SK-N-SH treated with all-trans-retinoic acid at 6 μM for 48 hours (cell line): ENCODE measurements around the gene SMLR1.

Experiments used
- ATAC-seq: fragments of 200-7000 bp; cut with Tn5 transposase; 3 replicates; pipeline ENCODE4 v1.9.1; 2020; ENCODE audit warnings: mild to moderate bottlenecking, moderate library complexity
- ARNTL ChIP-seq: fragments of 450-650 bp; formaldehyde crosslinking; IDR thresholded peaks from 2 replicates; pipeline ENCODE4 v1.5.0; 2020; ENCODE audit warnings: low read depth, mild to moderate bottlenecking, moderate library complexity, borderline replicate concordance
- BACH2 ChIP-seq: fragments of 250-450 bp; sonication (Bioruptor Pico); IDR thresholded peaks from 2 replicates; pipeline ENCODE4 v1.9.0; 2021; ENCODE audit warnings: mild to moderate bottlenecking, borderline replicate concordance
- CSDC2 ChIP-seq: fragments of 250-450 bp; sonication (Bioruptor Pico); IDR thresholded peaks from 2 replicates; pipeline ENCODE4 v1.5.0; 2020; ENCODE audit warnings: mild to moderate bottlenecking, moderate library complexity
- GLIS3 ChIP-seq: fragments of 250-450 bp; sonication (Bioruptor Pico); IDR thresholded peaks from 2 replicates; pipeline ENCODE4 v1.5.0; 2020; ENCODE audit warnings: mild to moderate bottlenecking, moderate library complexity
- RARB ChIP-seq: fragments of 250-450 bp; sonication (Bioruptor Pico); IDR thresholded peaks from 2 replicates; pipeline ENCODE4 v1.8.0; 2021; ENCODE audit warnings: mild to moderate bottlenecking, moderate library complexity
- SNAI2 ChIP-seq: fragments of 250-450 bp; sonication (Bioruptor Pico); IDR thresholded peaks from 2 replicates; pipeline ENCODE4 v1.5.0; 2020; ENCODE audit warnings: mild to moderate bottlenecking, moderate library complexity
- TCF4 ChIP-seq: fragments of 250-450 bp; sonication (Bioruptor Pico); IDR thresholded peaks from 2 replicates; pipeline ENCODE4 v1.8.0; 2021; ENCODE audit warnings: mild to moderate bottlenecking, moderate library complexity, borderline replicate concordance
- TOX ChIP-seq: fragments of 250-450 bp; sonication (Bioruptor Pico); IDR thresholded peaks from 2 replicates; pipeline ENCODE4 v1.8.0; 2021; ENCODE audit warnings: mild to moderate bottlenecking, moderate library complexity, borderline replicate concordance
- ZC3H10 ChIP-seq: fragments of 250-450 bp; sonication (Bioruptor Pico); IDR thresholded peaks from 2 replicates; pipeline ENCODE4 v1.5.1; 2021; ENCODE audit warnings: mild to moderate bottlenecking, moderate library complexity
- ZFP3 ChIP-seq: fragments of 250-450 bp; sonication (Bioruptor Pico); IDR thresholded peaks from 2 replicates; pipeline ENCODE4 v1.5.0; 2020; ENCODE audit warnings: mild to moderate bottlenecking, moderate library complexity
- ZFP30 ChIP-seq: fragments of 450-650 bp; formaldehyde crosslinking; IDR thresholded peaks from 2 replicates; pipeline ENCODE4 v1.5.0; 2022; ENCODE audit warnings: mild to moderate bottlenecking, moderate library complexity
- ZNF565 ChIP-seq: fragments of 450-650 bp; formaldehyde crosslinking; conservative IDR thresholded peaks from 2 replicates; pipeline ENCODE4 v1.5.0; 2020; ENCODE audit warnings: low read depth, mild to moderate bottlenecking, moderate library complexity
- ZNF70 ChIP-seq: fragments of 450-650 bp; formaldehyde crosslinking; IDR thresholded peaks from 2 replicates; pipeline ENCODE4 v1.5.0; 2020; ENCODE audit warnings: mild to moderate bottlenecking, moderate library complexity
- ZNF8 ChIP-seq: fragments of 450-650 bp; formaldehyde crosslinking; IDR thresholded peaks from 2 replicates; pipeline ENCODE4 v1.5.0; 2020; ENCODE audit warnings: mild to moderate bottlenecking, moderate library complexity
- TF ChIP-seq, protein P1 (sequence below): fragments of 250-450 bp; sonication (Bioruptor Pico); IDR thresholded peaks from 2 replicates; pipeline ENCODE4 v1.5.1; 2021; ENCODE audit warnings: mild to moderate bottlenecking, moderate library complexity
- TF ChIP-seq, protein P2 (sequence below): fragments of 250-450 bp; sonication (Bioruptor Pico); IDR thresholded peaks from 2 replicates; pipeline ENCODE4 v1.5.0; 2020; ENCODE audit warnings: mild to moderate bottlenecking, moderate library complexity
- TF ChIP-seq, protein P3 (sequence below): fragments of 250-450 bp; sonication (Bioruptor Pico); IDR thresholded peaks from 2 replicates; pipeline ENCODE4 v1.5.1; 2020; ENCODE audit warnings: low read depth, mild to moderate bottlenecking, moderate library complexity
- TF ChIP-seq, protein P4 (sequence below): fragments of 250-450 bp; sonication (Bioruptor Pico); IDR thresholded peaks from 2 replicates; pipeline ENCODE4 v1.8.0; 2020; ENCODE audit warnings: mild to moderate bottlenecking, moderate library complexity, borderline replicate concordance
- TF ChIP-seq, protein P5 (sequence below): fragments of 250-450 bp; sonication (Bioruptor Pico); IDR thresholded peaks from 2 replicates; pipeline ENCODE4 v1.8.0; 2021; ENCODE audit warnings: low read depth, mild to moderate bottlenecking, moderate library complexity, borderline replicate concordance

SMLR1 gene

DNA sequence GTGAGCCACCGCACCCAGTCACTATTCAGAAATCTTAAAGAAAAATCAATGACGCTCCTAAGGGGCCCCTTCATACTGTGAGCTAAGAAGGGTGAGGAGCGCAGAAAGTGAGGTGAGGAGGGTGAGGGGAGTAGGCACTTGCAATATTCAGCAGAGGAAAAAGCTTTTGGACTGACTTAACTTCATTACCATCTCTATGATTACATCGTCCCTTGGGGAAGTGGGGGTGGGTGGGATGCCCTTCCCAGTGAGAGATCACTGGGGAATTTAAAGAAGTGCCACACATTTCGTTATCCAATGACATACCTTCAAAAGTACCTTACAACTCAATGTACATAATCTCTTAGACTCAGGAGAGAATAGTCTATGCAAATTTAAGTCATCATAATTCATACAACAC is 46.5 kb downstream of the SMLR1 start (continued):
- TF ChIP-seq, protein P1, sequence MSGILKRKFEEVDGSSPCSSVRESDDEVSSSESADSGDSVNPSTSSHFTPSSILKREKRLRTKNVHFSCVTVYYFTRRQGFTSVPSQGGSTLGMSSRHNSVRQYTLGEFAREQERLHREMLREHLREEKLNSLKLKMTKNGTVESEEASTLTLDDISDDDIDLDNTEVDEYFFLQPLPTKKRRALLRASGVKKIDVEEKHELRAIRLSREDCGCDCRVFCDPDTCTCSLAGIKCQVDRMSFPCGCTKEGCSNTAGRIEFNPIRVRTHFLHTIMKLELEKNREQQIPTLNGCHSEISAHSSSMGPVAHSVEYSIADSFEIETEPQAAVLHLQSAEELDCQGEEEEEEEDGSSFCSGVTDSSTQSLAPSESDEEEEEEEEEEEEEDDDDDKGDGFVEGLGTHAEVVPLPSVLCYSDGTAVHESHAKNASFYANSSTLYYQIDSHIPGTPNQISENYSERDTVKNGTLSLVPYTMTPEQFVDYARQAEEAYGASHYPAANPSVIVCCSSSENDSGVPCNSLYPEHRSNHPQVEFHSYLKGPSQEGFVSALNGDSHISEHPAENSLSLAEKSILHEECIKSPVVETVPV: no peak
- TF ChIP-seq ZFP30 (CRISPR knock-in tag) (no peak), CSDC2 (CRISPR knock-in tag) (no peak), BACH2 (no peak)
- TF ChIP-seq, protein P2, sequence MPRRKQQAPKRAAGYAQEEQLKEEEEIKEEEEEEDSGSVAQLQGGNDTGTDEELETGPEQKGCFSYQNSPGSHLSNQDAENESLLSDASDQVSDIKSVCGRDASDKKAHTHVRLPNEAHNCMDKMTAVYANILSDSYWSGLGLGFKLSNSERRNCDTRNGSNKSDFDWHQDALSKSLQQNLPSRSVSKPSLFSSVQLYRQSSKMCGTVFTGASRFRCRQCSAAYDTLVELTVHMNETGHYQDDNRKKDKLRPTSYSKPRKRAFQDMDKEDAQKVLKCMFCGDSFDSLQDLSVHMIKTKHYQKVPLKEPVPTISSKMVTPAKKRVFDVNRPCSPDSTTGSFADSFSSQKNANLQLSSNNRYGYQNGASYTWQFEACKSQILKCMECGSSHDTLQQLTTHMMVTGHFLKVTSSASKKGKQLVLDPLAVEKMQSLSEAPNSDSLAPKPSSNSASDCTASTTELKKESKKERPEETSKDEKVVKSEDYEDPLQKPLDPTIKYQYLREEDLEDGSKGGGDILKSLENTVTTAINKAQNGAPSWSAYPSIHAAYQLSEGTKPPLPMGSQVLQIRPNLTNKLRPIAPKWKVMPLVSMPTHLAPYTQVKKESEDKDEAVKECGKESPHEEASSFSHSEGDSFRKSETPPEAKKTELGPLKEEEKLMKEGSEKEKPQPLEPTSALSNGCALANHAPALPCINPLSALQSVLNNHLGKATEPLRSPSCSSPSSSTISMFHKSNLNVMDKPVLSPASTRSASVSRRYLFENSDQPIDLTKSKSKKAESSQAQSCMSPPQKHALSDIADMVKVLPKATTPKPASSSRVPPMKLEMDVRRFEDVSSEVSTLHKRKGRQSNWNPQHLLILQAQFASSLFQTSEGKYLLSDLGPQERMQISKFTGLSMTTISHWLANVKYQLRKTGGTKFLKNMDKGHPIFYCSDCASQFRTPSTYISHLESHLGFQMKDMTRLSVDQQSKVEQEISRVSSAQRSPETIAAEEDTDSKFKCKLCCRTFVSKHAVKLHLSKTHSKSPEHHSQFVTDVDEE: no peak

DNA sequence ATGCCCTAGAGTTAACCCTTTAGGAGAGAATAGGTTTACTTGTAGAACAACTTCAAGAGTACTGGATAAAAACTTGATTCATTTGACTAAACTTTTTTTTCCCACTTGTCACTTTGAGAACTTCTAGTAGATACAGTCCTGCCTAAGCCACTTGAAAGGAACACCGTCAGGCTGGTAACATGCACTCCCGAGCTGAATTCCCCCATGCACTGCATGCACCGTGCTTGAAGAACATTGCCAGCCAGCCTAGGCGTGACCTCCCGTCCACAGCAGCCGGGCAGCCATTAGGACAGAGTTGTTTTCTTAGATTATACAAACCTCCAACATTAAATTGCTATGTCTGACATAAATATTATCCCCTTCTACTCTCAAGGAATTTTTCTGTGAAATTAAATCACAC is 52.6 kb downstream of the SMLR1 start:
- no peak for ATAC-seq
- TF ChIP-seq CSDC2 (CRISPR knock-in tag) (no peak), TCF4 (no peak), BACH2 (no peak), ZNF565 (no peak), ZC3H10 (CRISPR knock-in tag) (no peak), ZFP3 (CRISPR knock-in tag) (no peak), ZFP30 (CRISPR knock-in tag) (no peak), ZNF8 (CRISPR knock-in tag) (no peak), ARNTL (CRISPR knock-in tag) (no peak), ZNF70 (CRISPR knock-in tag) (no peak), GLIS3 (CRISPR knock-in tag) (no peak), RARB (CRISPR knock-in tag) (no peak), TOX (CRISPR knock-in tag) (no peak), SNAI2 (CRISPR knock-in tag) (no peak)
- TF ChIP-seq, protein P3, sequence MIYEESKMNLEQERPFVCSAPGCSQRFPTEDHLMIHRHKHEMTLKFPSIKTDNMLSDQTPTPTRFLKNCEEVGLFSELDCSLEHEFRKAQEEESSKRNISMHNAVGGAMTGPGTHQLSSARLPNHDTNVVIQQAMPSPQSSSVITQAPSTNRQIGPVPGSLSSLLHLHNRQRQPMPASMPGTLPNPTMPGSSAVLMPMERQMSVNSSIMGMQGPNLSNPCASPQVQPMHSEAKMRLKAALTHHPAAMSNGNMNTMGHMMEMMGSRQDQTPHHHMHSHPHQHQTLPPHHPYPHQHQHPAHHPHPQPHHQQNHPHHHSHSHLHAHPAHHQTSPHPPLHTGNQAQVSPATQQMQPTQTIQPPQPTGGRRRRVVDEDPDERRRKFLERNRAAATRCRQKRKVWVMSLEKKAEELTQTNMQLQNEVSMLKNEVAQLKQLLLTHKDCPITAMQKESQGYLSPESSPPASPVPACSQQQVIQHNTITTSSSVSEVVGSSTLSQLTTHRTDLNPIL (CRISPR knock-in tag): no peak
- TF ChIP-seq, protein P4, sequence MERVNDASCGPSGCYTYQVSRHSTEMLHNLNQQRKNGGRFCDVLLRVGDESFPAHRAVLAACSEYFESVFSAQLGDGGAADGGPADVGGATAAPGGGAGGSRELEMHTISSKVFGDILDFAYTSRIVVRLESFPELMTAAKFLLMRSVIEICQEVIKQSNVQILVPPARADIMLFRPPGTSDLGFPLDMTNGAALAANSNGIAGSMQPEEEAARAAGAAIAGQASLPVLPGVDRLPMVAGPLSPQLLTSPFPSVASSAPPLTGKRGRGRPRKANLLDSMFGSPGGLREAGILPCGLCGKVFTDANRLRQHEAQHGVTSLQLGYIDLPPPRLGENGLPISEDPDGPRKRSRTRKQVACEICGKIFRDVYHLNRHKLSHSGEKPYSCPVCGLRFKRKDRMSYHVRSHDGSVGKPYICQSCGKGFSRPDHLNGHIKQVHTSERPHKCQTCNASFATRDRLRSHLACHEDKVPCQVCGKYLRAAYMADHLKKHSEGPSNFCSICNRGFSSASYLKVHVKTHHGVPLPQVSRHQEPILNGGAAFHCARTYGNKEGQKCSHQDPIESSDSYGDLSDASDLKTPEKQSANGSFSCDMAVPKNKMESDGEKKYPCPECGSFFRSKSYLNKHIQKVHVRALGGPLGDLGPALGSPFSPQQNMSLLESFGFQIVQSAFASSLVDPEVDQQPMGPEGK (CRISPR knock-in tag): no peak
- TF ChIP-seq, protein P5, sequence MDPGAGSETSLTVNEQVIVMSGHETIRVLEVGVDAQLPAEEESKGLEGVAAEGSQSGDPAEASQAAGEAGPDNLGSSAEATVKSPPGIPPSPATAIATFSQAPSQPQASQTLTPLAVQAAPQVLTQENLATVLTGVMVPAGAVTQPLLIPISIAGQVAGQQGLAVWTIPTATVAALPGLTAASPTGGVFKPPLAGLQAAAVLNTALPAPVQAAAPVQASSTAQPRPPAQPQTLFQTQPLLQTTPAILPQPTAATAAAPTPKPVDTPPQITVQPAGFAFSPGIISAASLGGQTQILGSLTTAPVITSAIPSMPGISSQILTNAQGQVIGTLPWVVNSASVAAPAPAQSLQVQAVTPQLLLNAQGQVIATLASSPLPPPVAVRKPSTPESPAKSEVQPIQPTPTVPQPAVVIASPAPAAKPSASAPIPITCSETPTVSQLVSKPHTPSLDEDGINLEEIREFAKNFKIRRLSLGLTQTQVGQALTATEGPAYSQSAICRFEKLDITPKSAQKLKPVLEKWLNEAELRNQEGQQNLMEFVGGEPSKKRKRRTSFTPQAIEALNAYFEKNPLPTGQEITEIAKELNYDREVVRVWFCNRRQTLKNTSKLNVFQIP (CRISPR knock-in tag): no peak
- TF ChIP-seq, protein P2: no peak
- TF ChIP-seq, protein P1: no peak
